Gastrocnemius medialis (tissue), 4 donors: Measurements from ENCODE around the gene TNS1.

Experiments used
- CTCF ChIP-seq, 5 experiments: fragments of 450-650 bp in 3 of 5; fragments of 200-600 bp in 2 of 5; sonication (generic) in 2 of 5; IDR thresholded peaks in 4 of 5; conservative IDR thresholded peaks in 1 of 5; 1 replicate in 4 of 5; 2 replicates in 1 of 5; pipeline ENCODE4 v1.5.1; 2016 to 2019; ENCODE audit warnings: antibody characterized with exemption in 5 of 5, mild to moderate bottlenecking in 3 of 5, moderate library complexity in 3 of 5
- POLR2A ChIP-seq, 2 donors: fragments of 450-650 bp; IDR thresholded peaks; one replicate each; pipeline ENCODE4 v1.6.1; 2017; ENCODE audit warnings: antibody characterized with exemption in 2 of 2, mild to moderate bottlenecking in 2 of 2, moderate library complexity in 2 of 2

- TF ChIP-seq CTCF (IDR thresholded peaks at IDR 0.05 in 4 of 5, conservative IDR thresholded peaks at IDR 0.05 in 1 of 5) (no peak), POLR2A (IDR thresholded peaks at IDR 0.05) (no peak)
These were observed 5.6 kb upstream of the TNS1 start for GRCh38 chr2:218008060-218009040.
